ENCODE results near the gene FGR.

FGR gene

GRCh38 chr1:27588256-27589232 lies 46.4 kb downstream of the FGR start:
- no peak for DNase-seq (ENCODE audit: low read depth in 2 of 2)

DNA sequence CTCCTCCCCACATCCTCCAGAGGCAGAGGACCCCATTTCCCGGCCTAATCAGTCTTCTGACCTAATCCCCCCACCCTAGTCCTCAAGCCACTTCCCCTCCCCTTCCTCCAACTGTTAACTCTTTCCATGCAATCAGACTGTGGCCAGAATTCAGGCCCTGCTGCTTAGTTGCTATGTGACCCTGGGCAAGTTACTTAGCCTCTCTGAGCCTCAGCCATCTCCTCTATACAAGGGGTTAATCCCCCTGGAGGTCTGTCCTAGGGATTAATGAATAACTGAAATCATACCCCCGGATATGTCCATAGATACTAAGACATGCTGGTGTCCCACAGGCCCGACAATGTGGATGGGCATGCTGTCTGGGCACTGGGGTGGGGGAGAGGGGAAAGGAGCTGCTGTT lies 49.3 kb downstream of the FGR start:
- DNase-seq (ENCODE audit: low read depth in 2 of 2): no peak

- no peak for DNase-seq (ENCODE audit: low read depth in 2 of 2)
Observed at GRCh38 chr1:27584453-27584852, 50.5 kb downstream of the FGR start.

DNA sequence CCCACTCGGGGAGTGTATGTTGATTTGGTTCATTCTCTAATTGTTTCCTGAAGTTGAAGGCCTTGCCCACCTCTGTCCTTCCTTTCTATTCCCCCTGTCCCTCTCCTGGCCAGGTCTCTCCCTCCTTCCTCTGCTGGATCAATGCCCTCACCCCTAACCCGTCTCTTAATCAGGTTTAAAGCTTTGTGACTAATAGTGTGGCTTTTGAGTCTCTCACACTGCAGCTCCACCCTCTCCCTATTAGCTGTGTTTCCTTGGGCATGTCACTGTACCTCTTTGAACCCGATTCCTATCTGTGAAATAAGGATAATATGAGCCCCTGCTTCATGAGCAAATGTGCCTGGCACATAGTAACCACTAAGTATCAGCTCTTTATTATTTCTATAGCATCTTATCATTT lies 51.5 kb downstream of the FGR start:
- no peak for DNase-seq (ENCODE audit: low read depth in 2 of 2)

- no peak for DNase-seq (ENCODE audit: low read depth in 2 of 2)
Observed at GRCh38 chr1:27581823-27582243, 53.2 kb downstream of the FGR start.

GRCh38 chr1:27577504-27578188 lies 57.3 kb downstream of the FGR start:
- no peak for DNase-seq (ENCODE audit: low read depth in 2 of 2)

- no peak for DNase-seq (ENCODE audit: low read depth in 2 of 2)
Observed at GRCh38 chr1:27576806-27577227, 58.2 kb downstream of the FGR start.

DNA sequence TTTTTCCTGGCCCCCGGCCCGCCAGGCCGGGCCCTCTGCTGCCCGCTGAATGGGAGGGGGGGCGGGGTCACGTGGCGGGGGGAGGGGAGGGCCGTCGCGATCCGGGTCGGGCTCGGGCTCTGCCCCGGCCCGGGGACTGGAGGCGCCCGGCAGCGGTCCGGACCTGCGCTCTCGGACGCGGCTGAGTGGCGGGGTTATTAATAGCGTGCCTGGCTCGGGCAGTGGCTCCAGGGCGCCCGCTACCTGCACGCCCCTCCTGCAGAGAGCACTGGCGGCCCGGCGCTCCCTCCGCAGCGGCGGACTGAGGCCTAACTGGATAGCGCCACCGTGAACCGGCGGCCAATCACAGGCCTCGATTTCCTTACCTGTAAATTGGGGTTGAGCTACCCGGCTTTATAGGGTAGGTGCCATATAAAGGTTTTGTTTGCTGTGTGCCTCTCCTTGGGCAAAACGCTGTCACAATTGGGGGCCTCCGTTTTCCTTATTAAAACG lies 59.1 kb downstream of the FGR start:
- DNase-seq (ENCODE audit: low read depth in 2 of 2): no peak

DNA sequence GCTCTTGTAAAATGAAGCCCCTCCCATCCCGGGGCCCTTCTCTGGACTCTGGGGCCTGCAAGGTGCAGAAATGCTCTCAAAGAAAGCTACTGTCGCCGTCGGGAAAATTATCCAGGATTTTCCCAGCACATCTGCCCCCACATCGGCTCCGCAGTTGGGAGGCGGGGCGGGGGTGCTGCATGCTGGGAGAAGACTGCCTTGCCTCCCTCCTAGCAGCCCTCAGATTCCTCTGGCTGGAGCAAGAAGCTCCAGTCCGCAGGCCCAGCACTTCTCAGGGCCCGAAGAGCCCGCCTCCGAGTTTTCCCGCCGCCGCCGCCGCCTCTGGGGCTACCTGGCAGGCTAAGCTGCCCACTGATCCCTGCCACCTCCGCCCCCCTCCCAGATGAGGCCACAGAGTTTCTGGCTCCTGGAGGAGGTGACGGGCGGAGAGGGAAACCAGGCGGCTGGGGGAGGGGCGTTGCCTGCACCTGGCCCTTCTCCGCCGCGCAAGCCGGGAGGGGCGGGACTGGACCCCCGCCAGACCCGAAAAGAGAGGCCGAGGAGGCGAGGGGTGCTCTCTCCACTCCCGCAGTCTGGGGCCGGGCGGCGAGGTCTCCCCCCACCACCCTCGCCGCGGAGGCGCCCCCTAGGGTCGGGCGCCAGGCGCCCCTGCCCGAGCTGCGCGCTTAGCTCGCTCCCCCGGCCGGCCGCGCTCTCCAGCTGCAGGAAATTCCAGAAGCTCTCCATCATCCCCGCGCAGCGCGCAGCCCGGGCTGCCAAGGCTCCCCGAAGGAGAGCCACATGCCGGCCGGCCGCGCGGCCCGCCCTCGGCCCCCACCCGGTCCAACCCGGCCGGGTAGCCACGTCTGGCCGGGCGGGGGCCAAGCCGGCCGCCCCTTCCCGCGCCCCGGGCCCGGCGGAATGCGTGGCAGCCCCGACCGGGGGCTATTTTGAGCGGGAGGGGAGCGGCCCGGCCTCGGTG lies 59.8 kb downstream of the FGR start:
- DNase-seq (ENCODE audit: low read depth in 2 of 2): peak; percentile 54 to 60

DNA sequence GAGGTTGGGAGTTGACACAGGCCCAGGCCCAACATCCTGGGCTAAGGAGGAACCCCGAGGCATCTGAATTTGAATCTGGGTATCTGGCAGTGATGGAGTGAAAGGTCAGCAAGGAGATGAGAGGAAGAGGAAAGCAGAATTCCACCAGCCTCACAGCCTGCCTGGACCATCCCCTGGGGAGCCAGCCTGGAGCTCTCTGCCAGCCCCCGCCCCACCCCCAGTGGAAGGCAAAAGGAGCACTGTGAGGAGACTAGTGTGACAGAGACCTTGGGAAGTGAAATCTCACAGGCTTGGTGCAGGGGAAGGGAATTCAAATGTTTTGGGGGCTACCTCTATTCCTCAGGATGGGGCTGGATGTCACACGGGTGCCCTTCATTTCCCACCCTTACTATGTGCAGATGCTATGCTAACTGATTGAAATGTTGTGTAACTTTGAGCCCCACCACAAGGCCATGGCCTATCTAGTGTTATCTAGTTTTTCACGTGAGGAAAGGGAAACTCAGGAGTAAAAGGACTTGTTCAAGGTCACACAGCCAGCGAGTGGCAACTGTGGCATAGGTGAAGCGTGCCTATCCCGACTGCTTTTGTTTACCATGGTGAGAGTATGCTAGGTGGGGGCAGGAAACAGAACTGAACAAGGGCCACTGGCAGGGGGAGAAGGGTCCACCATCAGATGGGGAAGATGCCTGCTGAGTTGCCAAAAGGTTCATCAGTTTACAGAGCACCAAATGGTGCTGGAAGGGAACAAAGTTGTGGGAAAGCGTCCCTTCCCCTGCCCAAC lies 60.8 kb downstream of the FGR start:
- DNase-seq (ENCODE audit: low read depth in 2 of 2): no peak

GRCh38 chr1:27572679-27573426 lies 62.1 kb downstream of the FGR start:
- no peak for DNase-seq (ENCODE audit: low read depth in 2 of 2)

- DNase-seq (ENCODE audit: low read depth in 2 of 2): no peak
Observed at GRCh38 chr1:27572019-27572678, 62.8 kb downstream of the FGR start.

DNA sequence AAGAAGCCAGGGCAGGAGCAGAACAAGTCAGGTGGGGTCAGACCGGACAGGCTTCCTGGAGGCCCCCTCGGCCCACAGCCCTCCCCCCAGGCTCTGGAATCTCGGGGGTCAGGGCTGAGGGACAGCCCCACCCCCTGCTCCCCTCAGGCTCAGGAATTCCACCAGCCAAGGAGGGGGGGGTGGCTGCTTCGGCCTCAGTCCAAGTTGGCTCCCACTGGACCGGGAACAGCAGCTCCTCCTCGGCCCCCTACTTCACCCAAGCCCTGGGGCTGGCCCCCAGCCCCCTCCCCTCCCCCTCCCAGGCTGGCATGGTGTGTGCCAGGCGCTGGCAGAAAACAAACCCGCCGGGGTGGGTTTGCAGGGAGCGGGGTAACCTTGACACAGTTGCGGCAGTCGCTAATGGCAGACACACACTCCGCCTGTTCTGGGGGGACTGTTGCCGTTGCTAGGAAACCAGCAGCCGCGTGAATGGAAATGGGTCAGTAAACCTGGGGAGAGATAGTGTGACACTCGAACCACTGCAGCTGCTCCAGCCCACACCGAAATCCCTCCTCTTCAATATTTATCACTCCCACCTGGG lies 63.5 kb downstream of the FGR start:
- no peak for DNase-seq (ENCODE audit: low read depth in 2 of 2)

DNA sequence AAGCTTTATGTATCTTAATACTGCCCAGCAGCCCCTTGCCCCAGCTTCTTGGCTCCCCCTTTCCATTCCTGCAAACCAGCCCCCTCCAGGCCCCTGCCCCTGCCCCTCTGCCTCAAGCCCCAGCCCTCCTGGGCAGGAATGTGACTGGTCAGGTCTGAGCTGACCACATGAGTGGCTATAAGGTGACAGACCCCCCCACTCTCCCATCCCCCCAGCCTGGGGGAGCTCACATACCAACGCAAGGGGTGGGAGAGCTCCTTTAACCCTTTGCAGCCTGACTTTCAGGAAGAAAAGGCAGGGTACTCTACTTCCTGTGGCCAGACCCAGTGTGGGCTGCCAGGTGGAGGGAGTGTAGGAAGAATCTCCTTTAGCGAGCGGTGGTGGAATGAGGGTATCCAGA lies 64.2 kb downstream of the FGR start:
- DNase-seq (ENCODE audit: low read depth in 2 of 2): no peak

- no peak for DNase-seq (ENCODE audit: low read depth in 2 of 2)
Observed at GRCh38 chr1:27570356-27570755, 64.6 kb downstream of the FGR start.

DNA sequence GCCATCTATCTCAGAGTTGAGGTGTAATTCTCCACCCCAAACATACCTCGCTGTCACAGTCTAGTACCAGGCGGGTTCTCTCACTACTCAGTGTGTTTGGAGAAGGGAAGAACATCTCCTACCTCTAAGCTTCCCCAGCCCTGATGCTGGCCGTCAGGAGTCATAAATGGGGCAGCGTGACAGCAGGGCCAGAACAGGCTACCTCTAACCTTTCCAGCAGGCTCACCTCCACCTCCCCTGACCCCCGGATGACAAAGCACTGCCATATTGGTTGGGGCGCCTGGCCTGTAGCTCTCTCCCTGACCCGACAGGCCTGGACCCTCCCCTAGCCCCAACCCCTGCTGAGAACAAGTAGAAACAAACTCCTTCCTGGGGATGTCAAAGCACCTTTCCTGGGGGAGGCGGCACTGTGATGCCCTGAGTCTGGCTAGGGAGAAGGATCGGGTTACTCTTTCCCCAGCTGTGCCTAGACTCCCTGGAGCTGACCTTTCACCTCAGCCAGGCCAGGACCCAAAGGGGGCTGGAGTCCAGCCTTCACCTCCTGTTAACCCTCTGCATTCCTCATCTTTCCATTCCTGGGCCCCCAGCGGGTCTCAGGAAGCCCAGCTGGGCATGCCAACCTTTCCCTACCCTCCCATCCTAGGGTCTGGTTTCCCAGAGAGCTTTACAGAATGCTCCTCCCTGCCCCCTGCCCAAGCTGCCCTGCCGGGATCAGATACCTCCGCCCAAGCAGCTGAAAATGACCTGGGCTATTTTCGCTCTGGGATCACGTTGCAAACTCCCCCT lies 65.3 kb downstream of the FGR start:
- DNase-seq (ENCODE audit: low read depth in 2 of 2): no peak

DNA sequence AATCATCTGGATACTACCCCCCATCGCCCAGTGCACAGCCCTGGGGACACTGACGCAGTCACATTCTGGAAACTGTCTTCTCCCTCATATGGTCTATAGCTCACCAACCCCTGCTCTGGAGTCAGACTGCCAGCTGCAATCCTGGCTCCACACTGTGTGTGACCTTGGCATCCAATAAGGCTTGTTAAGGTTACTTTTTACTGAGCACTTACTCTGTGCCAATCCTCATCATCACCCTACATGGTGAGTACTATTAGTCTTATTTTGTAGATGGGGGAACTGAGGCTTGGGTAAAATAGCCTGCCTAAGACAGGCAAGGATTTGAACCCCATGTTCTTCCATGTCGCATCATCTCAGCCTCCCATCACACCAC lies 65.9 kb downstream of the FGR start:
- no peak for DNase-seq (ENCODE audit: low read depth in 2 of 2)

- DNase-seq (ENCODE audit: low read depth in 2 of 2): peak; percentile 72 to 78
Observed at GRCh38 chr1:27568300-27569087, 66.5 kb downstream of the FGR start.

Data from fibroblast of skin of left quadriceps (primary cell).